ENCODE data around the gene AMPD2.

Gene AMPD2

DNA sequence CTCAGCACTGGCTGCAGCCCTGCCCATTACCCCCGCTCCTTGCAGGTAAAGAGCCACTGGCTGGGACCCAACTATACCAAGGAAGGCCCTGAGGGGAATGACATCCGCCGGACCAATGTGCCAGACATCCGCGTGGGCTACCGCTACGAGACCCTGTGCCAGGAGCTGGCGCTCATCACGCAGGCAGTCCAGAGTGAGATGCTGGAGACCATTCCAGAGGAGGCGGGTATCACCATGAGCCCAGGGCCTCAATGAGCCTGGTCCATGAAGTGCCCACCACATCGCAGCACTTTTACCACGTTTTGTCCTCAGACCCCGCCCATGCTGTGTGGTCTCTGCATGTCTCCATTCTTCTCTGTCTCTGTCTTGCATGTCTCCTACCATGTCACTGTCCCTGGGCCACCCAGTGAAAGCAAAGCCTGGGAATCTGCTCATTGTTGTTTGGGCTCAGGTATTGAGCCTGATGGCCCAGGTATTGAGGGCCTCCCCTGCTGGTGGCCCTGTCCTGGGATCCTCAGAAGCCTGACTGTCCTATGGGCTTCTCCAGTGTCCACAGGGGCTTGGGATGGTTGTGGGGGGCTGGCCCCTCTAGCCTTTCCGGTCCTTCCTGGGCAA is 11.4 kb downstream of the AMPD2 start:
- no peak for DNase-seq (ENCODE audit: low read depth)

- no peak for DNase-seq (ENCODE audit: low read depth)
Observed at GRCh38 chr1:109631513-109632505, 12.2 kb downstream of the AMPD2 start.

- DNase-seq (ENCODE audit: low read depth), result no peak
Observed at GRCh38 chr1:109632671-109633346, 13.2 kb downstream of the AMPD2 start.

DNA sequence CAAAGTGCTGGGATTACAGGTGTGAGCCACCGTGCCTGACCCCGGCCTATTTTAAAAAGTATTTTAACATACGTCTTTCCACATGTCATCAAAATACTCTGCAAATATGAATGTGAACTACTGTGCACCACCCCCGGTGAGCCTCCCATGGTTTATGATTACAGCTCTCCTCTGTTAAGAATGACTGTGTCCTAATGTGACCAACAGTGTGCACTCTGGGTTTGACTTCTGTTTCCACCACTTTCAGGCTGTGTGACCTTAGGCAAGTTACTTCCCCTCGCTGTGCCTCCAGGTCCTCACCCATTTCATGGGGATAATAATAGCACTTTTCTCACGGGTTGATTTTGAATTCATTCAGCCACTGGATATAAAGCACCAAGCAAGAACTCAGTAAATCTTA is 14.7 kb downstream of the AMPD2 start:
- no peak for DNase-seq (ENCODE audit: low read depth)

DNA sequence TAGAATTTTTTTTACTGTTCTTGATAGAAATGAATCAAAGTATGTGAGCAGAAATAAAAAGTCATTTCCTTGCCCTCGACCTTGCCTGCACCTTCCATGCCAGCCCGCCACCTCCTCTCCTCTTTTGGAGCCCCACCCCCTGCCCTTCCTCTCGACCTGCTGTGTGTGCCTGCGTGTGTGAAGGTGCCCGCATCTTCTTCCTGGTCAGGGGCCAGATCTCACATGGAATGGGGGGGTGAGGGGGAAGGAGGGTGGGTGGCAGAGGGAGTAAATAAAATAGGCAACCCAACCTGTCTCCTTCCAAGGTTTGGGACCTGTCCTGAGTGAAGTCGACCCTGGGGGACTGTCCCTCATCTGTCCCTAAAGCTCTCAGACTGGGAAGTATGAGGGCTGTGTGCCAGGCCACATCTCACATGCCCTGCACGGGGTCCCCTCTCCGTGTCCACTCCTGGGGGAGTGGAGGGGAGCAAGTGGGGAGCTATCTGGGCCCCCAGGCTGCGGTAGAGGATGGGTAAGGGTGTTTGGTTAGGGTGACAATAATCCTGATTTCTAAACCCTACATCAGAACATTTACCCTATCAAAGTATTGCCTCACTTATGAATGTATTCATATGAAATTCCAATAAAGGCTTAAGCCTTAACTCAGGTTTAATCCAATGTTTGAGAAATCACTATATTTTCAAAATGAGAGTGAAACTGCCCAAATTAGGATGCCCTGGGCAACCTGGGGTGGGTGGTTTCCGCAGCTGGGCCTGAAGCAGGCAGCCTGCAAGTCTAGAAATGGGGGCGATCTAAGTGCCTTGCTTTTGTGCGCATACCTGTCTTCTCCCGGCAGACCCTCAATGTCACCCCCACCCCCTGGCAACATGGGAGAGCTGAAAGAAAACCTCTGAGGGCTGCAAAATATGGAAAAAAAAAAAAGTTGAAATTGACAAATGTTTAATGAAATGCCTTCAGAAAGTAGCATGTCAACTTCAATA is 15.4 kb downstream of the AMPD2 start:
- DNase-seq (ENCODE audit: low read depth), result no peak

- no peak for DNase-seq (ENCODE audit: low read depth)
Observed at GRCh38 chr1:109635862-109636200, 16.2 kb downstream of the AMPD2 start.

- no peak for DNase-seq (ENCODE audit: low read depth)
Observed at GRCh38 chr1:109636201-109636952, 16.7 kb downstream of the AMPD2 start.

DNA sequence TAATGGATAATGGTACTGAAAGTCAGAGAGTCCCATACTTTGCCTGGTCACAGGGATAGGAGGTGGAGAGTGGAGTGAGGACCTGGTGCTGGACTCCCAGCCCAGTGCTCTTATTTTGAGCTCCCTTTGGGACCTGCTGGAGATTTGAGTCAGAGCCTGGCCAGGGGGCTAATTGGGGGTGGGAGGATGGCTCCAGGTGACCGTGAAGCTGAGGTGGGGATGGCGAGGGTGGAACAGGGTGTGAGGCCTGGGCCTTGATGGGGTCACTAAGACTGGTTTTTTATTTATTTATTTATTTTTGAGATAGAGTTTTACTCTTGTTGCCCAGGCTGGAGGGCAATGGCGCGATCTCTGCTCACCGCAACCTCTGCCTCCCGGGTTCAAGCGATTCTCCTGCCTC is 17.8 kb downstream of the AMPD2 start:
- DNase-seq (ENCODE audit: low read depth), result no peak

DNA sequence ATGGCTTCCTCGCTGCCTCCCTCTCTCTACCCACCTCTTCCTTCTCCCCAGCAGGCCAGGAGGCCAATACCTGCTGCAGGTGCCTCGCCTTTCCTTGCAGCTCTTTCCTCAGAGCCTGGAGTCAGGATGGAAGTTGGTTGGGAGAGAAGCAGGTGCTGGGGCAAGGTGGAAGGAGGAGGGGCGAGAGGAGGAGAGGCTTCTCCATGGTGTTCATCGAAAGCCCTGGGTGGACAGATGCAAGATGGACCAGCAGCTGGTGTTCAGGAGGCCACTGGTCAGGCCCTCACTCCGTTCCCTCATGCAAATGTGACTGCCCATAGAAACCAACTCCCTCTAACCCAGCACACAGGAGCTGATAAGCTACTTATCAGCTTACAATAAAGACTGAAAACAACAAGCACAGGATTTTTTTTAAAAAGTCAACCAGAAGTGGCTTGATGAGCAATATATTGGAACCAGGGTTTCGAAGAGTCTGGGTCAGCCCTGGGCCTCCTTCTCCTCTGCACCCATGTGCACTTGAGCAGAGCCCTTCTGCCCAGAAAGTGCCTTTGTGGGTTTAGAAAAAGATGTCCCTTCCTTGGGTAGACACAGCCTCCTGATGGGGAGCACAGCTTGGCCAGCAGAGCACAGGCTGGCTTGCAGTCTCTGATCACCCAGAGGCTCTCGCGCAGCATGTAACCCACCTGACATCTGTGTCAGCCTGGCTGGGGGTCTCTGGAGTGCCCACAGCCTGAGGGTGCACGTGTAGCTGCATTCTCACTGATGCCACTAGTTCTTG is 19.6 kb downstream of the AMPD2 start:
- DNase-seq (ENCODE audit: low read depth), result no peak

- no peak for DNase-seq (ENCODE audit: low read depth)
Observed at GRCh38 chr1:109639841-109640184, 20.2 kb downstream of the AMPD2 start.

DNA sequence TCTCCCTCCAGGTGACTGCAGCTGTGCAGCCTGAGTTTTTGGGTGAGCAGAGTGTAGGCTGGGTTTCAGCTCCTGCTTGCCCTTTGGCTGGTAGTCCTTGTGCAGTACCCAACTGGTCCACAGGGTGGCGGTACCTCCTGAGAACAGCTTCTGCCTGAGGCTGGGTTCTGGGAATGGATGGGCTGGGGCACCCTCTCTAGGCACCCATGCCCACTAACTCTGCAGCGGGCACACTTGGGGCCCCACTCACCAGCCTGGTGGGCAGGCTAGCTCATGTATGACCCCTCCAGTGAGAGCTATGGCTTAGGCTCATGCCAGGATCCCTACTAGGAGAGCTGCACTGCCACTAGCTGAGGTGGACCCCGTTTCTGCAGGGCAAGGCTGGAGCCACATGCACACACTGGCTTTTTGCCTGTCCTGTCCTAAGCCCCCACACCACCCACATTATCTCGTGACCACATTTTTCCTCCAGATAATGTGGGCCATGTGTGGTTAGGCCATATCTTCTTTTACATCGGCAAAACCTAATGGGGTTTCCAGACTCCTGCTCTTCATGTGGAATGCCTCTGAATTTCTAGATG is 20.7 kb downstream of the AMPD2 start:
- DNase-seq (ENCODE audit: low read depth), result peak; percentile 90

DNA sequence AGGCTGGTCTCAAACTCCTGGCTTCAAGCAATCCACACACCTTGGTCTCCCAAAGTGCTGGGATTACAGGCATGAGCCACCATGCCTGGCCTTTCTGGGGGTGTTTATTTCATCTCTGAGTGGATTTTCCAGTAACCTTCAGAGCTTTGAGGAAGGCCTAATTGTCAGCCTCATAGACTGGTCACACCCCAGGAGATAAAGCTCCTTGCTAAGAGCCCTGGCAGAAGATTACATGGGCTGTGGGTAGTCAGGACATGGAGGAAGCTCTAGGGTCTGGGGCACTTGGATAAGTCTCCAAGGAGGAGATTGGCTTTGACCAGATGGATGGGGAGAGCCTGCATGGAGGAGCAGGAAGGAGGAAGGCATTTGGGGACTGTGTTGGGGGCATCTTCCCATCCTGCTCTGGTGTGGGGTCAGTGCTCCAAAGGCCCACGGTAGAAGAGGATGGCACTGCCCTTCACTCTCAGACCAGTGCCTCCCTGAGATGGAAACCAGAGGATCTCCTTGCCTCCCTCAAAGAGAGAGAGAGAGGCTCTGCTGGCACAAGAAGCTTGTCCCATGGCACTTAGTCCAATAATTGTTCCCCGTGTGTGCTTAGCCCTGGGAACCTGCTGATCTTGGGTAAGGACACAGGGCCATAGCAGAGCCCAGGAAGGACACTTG is 21.6 kb downstream of the AMPD2 start:
- DNase-seq (ENCODE audit: low read depth), result no peak

GRCh38 chr1:109641861-109642260 is 22.2 kb downstream of the AMPD2 start:
- no peak for DNase-seq (ENCODE audit: low read depth)

- no peak for DNase-seq (ENCODE audit: low read depth)
Observed at GRCh38 chr1:109642626-109643025, 23.0 kb downstream of the AMPD2 start.

- DNase-seq (ENCODE audit: low read depth), result peak; percentile 84
Observed at GRCh38 chr1:109643385-109644230, 24.0 kb downstream of the AMPD2 start.

DNA sequence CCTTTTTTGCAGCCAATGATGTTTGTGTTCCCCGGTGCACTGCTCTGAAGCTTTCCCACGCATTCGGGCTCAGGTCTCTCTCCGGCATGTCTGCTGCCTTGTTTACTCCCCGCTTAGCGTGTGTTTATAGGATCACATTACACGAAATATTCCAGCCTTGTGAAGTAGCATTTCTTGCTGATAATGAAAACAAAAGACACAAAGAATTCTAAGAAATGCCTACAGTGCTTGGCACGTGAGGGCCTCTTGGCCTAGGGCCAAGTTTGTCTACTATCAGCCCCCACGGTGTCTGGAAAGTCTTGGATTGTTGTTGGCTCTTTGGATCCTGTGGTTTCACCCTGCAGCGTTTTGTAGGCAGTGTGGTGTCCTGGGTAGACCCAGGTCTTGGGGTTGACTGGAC is 25.0 kb downstream of the AMPD2 start:
- no peak for DNase-seq (ENCODE audit: low read depth)

DNA sequence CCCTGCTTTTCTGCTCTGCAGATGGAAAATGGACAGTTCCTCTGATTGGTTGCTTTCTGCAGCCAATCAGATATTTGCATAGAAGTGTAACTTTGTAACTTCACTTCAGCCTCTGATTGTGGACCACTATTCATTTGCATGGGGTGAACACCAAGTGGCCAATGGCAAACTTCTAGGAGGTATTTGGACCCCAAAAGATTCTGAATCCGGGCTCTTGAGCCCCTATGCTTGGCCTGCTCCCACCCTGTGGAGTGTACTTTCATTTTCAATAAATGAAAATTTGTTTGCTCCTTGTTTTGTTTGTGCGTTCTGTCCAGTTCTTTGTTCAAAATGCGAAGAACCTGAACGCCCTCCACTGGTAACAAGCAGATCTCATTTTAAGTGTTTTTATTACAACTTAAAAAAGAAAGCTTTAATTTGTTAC is 29.9 kb downstream of the AMPD2 start:
- DNase-seq (ENCODE audit: low read depth), result no peak

GRCh38 chr1:109650609-109651008 is 31.0 kb downstream of the AMPD2 start:
- DNase-seq (ENCODE audit: low read depth), result no peak

Data from activated gamma-delta T cell treated with anti-CD3 and anti-CD28 coated beads, Interleukin-2, amount 50 U/mL, for 16 hours (primary cell).